GM03348 (cell line): ENCODE measurements around the gene CAMK4.

ENCODE experiments used
- DNase-seq: peaks from one replicate; pipeline ENCODE4 v3.0.0; 2012; ENCODE audit warnings: low spot score

CAMK4 gene

GRCh38 chr5:111223787-111224560, at the start of gene CAMK4:
Gene CAMK4 (plus strand): TSS chr5:111224384. CDS start chr5:111224484, 100 bp downstream.
- DNase-seq: peak; percentile 92

- no peak for DNase-seq
These were observed 41.1 kb upstream of the CAMK4 start for GRCh38 chr5:111183064-111183463.

- DNase-seq: no peak
These were observed 37.1 kb upstream of the CAMK4 start for GRCh38 chr5:111187079-111187478.

GRCh38 chr5:111194053-111194452, 30.1 kb upstream of the CAMK4 start:
- DNase-seq: no peak

GRCh38 chr5:111194925-111195324, 29.3 kb upstream of the CAMK4 start:
- DNase-seq: no peak

- no peak for DNase-seq
These were observed 26.7 kb upstream of the CAMK4 start for GRCh38 chr5:111197523-111197922.

GRCh38 chr5:111198281-111198966, 25.8 kb upstream of the CAMK4 start:
- no peak for DNase-seq

- no peak for DNase-seq
These were observed 23.4 kb upstream of the CAMK4 start for GRCh38 chr5:111200828-111201227.

GRCh38 chr5:111201705-111202104, 22.5 kb upstream of the CAMK4 start:
- DNase-seq: no peak

- no peak for DNase-seq
These were observed 12.8 kb upstream of the CAMK4 start for GRCh38 chr5:111211341-111211740.

- DNase-seq: no peak
These were observed 10.0 kb upstream of the CAMK4 start for GRCh38 chr5:111214052-111214742.

- no peak for DNase-seq
These were observed 8.2 kb upstream of the CAMK4 start for GRCh38 chr5:111215971-111216370.

- no peak for DNase-seq
These were observed 3.0 kb upstream of the CAMK4 start for GRCh38 chr5:111221139-111221538.

- DNase-seq: peak; percentile 3
These were observed 940 bp upstream of the CAMK4 start for GRCh38 chr5:111223101-111223786.

GRCh38 chr5:111224561-111225345, 569 bp downstream of the CAMK4 start:
- DNase-seq: peak; percentile 6

GRCh38 chr5:111225926-111226325, 1.7 kb downstream of the CAMK4 start:
- DNase-seq: no peak

GRCh38 chr5:111226556-111226955, 2.4 kb downstream of the CAMK4 start:
- no peak for DNase-seq

GRCh38 chr5:111227226-111227782, 3.1 kb downstream of the CAMK4 start:
- no peak for DNase-seq

GRCh38 chr5:111227801-111228200, 3.6 kb downstream of the CAMK4 start:
- peak; percentile 64 for DNase-seq

GRCh38 chr5:111228520-111229220, 4.5 kb downstream of the CAMK4 start:
- no peak for DNase-seq
